WTC11 (cell line): ENCODE measurements around the gene SNAP25.

Experiments
- CREM ChIP-seq: sonication (generic); formaldehyde crosslinking; IDR thresholded peaks from 2 replicates; pipeline ENCODE4 v1.8.1; 2022; ENCODE audit warnings: mild to moderate bottlenecking, missing genetic modification reagents, moderate library complexity
- ESRRA ChIP-seq: sonication (generic); formaldehyde crosslinking; IDR thresholded peaks from 2 replicates; pipeline ENCODE4 v1.8.1; 2022; ENCODE audit warnings: mild to moderate bottlenecking, missing genetic modification reagents, borderline replicate concordance
- KAT7 ChIP-seq: sonication (generic); formaldehyde crosslinking; IDR thresholded peaks from 2 replicates; pipeline ENCODE4 v1.8.1; 2023; ENCODE audit warnings: missing genetic modification reagents, mild to moderate bottlenecking, borderline replicate concordance
- NFYB ChIP-seq: sonication (generic); formaldehyde crosslinking; conservative IDR thresholded peaks from 2 replicates; pipeline ENCODE4 v1.8.0; 2022; ENCODE audit warnings: low read depth, missing genetic modification reagents
- NR3C1 ChIP-seq: sonication (generic); formaldehyde crosslinking; conservative IDR thresholded peaks from 2 replicates; pipeline ENCODE4 v1.8.1; 2023; ENCODE audit warnings: low read depth, mild to moderate bottlenecking, missing genetic modification reagents
- SP1 ChIP-seq: sonication (generic); formaldehyde crosslinking; conservative IDR thresholded peaks from 2 replicates; pipeline ENCODE4 v1.8.1; 2022; ENCODE audit warnings: missing genetic modification reagents
- TEAD1 ChIP-seq: sonication (generic); formaldehyde crosslinking; IDR thresholded peaks from 2 replicates; pipeline ENCODE4 v1.8.0; 2022; ENCODE audit warnings: mild to moderate bottlenecking, missing genetic modification reagents
- ZNF671 ChIP-seq: fragments of 250-450 bp; sonication (Bioruptor Pico); IDR thresholded peaks from 2 replicates; pipeline ENCODE4 v1.8.0; 2021; ENCODE audit warnings: mild to moderate bottlenecking
- TF ChIP-seq, protein P1 (sequence below): sonication (generic); formaldehyde crosslinking; IDR thresholded peaks from 2 replicates; pipeline ENCODE4 v1.8.0; 2022; ENCODE audit warnings: mild to moderate bottlenecking, missing genetic modification reagents
- TF ChIP-seq, protein P2 (sequence below): fragments of 200-600 bp; IDR thresholded peaks from 2 replicates; pipeline ENCODE4 v1.8.0; 2022; ENCODE audit warnings: antibody characterized with exemption
- TF ChIP-seq, protein P3 (sequence below): sonication (generic); formaldehyde crosslinking; IDR thresholded peaks from 2 replicates; pipeline ENCODE4 v1.8.1; 2023; ENCODE audit warnings: mild to moderate bottlenecking, missing genetic modification reagents
- TF ChIP-seq, protein P4 (sequence below): sonication (generic); formaldehyde crosslinking; IDR thresholded peaks from 2 replicates; pipeline ENCODE4 v1.8.1; 2023; ENCODE audit warnings: mild to moderate bottlenecking, moderate library complexity, missing genetic modification reagents
- TF ChIP-seq, protein P5 (sequence below): sonication (generic); formaldehyde crosslinking; conservative IDR thresholded peaks from 2 replicates; pipeline ENCODE4 v1.8.1; 2023; ENCODE audit warnings: mild to moderate bottlenecking, low read depth, missing genetic modification reagents, moderate library complexity
- TF ChIP-seq, protein P6 (sequence below): fragments of 250-450 bp; sonication (Bioruptor Pico); IDR thresholded peaks from 2 replicates; pipeline ENCODE4 v1.9.0; 2021; ENCODE audit warnings: mild to moderate bottlenecking

DNA sequence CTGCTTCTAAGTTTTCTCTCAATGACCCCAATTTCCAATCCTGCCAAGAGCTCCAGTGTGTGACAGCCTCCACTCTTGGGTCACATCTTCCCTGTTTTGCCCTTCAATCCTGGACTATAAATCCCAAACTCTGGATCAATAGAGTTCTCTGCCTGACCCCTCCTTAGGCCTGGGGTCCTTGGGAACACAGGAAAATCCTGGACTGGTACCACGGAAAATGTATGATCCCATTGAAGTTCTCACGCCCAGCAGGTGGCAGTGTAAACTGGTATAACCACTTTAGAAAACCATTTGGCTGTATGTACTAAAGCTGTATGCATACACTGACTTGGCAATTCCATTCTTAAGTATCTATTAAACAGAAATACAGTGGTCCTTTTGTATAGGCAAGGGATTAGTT lies 98.0 kb downstream of the SNAP25 start:
- TF ChIP-seq NR3C1 (CRISPR knock-in tag): no peak
- TF ChIP-seq, protein P1, sequence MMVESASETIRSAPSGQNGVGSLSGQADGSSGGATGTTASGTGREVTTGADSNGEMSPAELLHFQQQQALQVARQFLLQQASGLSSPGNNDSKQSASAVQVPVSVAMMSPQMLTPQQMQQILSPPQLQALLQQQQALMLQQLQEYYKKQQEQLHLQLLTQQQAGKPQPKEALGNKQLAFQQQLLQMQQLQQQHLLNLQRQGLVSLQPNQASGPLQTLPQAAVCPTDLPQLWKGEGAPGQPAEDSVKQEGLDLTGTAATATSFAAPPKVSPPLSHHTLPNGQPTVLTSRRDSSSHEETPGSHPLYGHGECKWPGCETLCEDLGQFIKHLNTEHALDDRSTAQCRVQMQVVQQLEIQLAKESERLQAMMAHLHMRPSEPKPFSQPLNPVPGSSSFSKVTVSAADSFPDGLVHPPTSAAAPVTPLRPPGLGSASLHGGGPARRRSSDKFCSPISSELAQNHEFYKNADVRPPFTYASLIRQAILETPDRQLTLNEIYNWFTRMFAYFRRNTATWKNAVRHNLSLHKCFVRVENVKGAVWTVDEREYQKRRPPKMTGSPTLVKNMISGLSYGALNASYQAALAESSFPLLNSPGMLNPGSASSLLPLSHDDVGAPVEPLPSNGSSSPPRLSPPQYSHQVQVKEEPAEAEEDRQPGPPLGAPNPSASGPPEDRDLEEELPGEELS: no peak
- TF ChIP-seq, protein P2, sequence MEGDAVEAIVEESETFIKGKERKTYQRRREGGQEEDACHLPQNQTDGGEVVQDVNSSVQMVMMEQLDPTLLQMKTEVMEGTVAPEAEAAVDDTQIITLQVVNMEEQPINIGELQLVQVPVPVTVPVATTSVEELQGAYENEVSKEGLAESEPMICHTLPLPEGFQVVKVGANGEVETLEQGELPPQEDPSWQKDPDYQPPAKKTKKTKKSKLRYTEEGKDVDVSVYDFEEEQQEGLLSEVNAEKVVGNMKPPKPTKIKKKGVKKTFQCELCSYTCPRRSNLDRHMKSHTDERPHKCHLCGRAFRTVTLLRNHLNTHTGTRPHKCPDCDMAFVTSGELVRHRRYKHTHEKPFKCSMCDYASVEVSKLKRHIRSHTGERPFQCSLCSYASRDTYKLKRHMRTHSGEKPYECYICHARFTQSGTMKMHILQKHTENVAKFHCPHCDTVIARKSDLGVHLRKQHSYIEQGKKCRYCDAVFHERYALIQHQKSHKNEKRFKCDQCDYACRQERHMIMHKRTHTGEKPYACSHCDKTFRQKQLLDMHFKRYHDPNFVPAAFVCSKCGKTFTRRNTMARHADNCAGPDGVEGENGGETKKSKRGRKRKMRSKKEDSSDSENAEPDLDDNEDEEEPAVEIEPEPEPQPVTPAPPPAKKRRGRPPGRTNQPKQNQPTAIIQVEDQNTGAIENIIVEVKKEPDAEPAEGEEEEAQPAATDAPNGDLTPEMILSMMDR: no peak
- no peak for TF ChIP-seq ESRRA (CRISPR knock-in tag)
- TF ChIP-seq KAT7 (CRISPR knock-in tag): no peak
- TF ChIP-seq, protein P3, sequence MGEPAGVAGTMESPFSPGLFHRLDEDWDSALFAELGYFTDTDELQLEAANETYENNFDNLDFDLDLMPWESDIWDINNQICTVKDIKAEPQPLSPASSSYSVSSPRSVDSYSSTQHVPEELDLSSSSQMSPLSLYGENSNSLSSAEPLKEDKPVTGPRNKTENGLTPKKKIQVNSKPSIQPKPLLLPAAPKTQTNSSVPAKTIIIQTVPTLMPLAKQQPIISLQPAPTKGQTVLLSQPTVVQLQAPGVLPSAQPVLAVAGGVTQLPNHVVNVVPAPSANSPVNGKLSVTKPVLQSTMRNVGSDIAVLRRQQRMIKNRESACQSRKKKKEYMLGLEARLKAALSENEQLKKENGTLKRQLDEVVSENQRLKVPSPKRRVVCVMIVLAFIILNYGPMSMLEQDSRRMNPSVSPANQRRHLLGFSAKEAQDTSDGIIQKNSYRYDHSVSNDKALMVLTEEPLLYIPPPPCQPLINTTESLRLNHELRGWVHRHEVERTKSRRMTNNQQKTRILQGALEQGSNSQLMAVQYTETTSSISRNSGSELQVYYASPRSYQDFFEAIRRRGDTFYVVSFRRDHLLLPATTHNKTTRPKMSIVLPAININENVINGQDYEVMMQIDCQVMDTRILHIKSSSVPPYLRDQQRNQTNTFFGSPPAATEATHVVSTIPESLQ (CRISPR knock-in tag): no peak
- TF ChIP-seq ZNF671 (CRISPR knock-in tag): no peak
- no peak for TF ChIP-seq CREM
- TF ChIP-seq SP1 (CRISPR knock-in tag): no peak
- TF ChIP-seq, protein P4, sequence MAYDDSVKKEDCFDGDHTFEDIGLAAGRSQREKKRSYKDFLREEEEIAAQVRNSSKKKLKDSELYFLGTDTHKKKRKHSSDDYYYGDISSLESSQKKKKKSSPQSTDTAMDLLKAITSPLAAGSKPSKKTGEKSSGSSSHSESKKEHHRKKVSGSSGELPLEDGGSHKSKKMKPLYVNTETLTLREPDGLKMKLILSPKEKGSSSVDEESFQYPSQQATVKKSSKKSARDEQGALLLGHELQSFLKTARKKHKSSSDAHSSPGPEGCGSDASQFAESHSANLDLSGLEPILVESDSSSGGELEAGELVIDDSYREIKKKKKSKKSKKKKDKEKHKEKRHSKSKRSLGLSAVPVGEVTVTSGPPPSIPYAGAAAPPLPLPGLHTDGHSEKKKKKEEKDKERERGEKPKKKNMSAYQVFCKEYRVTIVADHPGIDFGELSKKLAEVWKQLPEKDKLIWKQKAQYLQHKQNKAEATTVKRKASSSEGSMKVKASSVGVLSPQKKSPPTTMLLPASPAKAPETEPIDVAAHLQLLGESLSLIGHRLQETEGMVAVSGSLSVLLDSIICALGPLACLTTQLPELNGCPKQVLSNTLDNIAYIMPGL: no peak
- no peak for TF ChIP-seq NFYB (CRISPR knock-in tag)
- no peak for TF ChIP-seq TEAD1 (CRISPR knock-in tag)
- TF ChIP-seq, protein P5, sequence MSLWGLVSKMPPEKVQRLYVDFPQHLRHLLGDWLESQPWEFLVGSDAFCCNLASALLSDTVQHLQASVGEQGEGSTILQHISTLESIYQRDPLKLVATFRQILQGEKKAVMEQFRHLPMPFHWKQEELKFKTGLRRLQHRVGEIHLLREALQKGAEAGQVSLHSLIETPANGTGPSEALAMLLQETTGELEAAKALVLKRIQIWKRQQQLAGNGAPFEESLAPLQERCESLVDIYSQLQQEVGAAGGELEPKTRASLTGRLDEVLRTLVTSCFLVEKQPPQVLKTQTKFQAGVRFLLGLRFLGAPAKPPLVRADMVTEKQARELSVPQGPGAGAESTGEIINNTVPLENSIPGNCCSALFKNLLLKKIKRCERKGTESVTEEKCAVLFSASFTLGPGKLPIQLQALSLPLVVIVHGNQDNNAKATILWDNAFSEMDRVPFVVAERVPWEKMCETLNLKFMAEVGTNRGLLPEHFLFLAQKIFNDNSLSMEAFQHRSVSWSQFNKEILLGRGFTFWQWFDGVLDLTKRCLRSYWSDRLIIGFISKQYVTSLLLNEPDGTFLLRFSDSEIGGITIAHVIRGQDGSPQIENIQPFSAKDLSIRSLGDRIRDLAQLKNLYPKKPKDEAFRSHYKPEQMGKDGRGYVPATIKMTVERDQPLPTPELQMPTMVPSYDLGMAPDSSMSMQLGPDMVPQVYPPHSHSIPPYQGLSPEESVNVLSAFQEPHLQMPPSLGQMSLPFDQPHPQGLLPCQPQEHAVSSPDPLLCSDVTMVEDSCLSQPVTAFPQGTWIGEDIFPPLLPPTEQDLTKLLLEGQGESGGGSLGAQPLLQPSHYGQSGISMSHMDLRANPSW (CRISPR knock-in tag): no peak
- TF ChIP-seq, protein P6, sequence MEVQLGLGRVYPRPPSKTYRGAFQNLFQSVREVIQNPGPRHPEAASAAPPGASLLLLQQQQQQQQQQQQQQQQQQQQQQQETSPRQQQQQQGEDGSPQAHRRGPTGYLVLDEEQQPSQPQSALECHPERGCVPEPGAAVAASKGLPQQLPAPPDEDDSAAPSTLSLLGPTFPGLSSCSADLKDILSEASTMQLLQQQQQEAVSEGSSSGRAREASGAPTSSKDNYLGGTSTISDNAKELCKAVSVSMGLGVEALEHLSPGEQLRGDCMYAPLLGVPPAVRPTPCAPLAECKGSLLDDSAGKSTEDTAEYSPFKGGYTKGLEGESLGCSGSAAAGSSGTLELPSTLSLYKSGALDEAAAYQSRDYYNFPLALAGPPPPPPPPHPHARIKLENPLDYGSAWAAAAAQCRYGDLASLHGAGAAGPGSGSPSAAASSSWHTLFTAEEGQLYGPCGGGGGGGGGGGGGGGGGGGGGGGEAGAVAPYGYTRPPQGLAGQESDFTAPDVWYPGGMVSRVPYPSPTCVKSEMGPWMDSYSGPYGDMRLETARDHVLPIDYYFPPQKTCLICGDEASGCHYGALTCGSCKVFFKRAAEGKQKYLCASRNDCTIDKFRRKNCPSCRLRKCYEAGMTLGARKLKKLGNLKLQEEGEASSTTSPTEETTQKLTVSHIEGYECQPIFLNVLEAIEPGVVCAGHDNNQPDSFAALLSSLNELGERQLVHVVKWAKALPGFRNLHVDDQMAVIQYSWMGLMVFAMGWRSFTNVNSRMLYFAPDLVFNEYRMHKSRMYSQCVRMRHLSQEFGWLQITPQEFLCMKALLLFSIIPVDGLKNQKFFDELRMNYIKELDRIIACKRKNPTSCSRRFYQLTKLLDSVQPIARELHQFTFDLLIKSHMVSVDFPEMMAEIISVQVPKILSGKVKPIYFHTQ: no peak
